Cardiac fibroblast (primary cell): ENCODE measurements around the gene PEAK1.
A peak's percentile ranks its signal among the peaks of the same experiment; 100 is the strongest.
"Not testable (repeated sequence)": the region's sequence is repeated elsewhere in the genome, so short reads cannot be mapped to it uniquely, and the experiment has no call there.

Experiments
- DNase-seq, 2 donors: peaks; one replicate each; pipeline versions ENCODE4 v3.0.0 to v3.0.0-alpha.2; 2010; ENCODE audit warnings: low read depth in 2 of 2
- H3K4me3 ChIP-seq, 2 donors: replicated peaks in 1 of 2; 1 replicate in 1 of 2; 2 replicates in 1 of 2; pipeline ENCODE4 v1.5.1; 2011; ENCODE audit warnings: low read depth in 2 of 2, low read length in 2 of 2, mild to moderate bottlenecking in 2 of 2, moderate library complexity in 1 of 2
- CTCF ChIP-seq: IDR thresholded peaks from one replicate; pipeline ENCODE4 v1.5.1; 2011; ENCODE audit warnings: low read depth, mild to moderate bottlenecking, low read length, inconsistent platforms

PEAK1 gene

GRCh38 chr15:77180270-77180669 is 239.6 kb downstream of the PEAK1 start:
- TF ChIP-seq CTCF: no peak
- no peak overlapping the region for H3K4me3 ChIP-seq

GRCh38 chr15:77179541-77179998 is 240.3 kb downstream of the PEAK1 start:
- DNase-seq: peak in 1 of 2 donors; percentile 33
- TF ChIP-seq CTCF: no peak
- no peak overlapping the region for H3K4me3 ChIP-seq

More at GRCh38 chr15:77180270-77180669, 239.6 kb downstream of the PEAK1 start:
- DNase-seq: no peak

- DNase-seq: no peak
- TF ChIP-seq CTCF: no peak
- no peak overlapping the region for H3K4me3 ChIP-seq
Measured at GRCh38 chr15:77178411-77178810, 241.5 kb downstream of the PEAK1 start.

GRCh38 chr15:77176148-77176547 is 243.8 kb downstream of the PEAK1 start:
- DNase-seq, H3K4me3 ChIP-seq: not testable (repeated sequence)

- no peak for TF ChIP-seq CTCF
- no peak for DNase-seq
- no peak overlapping the region for H3K4me3 ChIP-seq
Measured at GRCh38 chr15:77173487-77173886, 246.4 kb downstream of the PEAK1 start.

- DNase-seq: no peak
- H3K4me3 ChIP-seq: no peak overlapping the region
- no peak for TF ChIP-seq CTCF
Measured at GRCh38 chr15:77171221-77171967, 248.5 kb downstream of the PEAK1 start.

- H3K4me3 ChIP-seq: no peak overlapping the region
- peak in 1 of 2 donors; percentile 37 for DNase-seq
- TF ChIP-seq CTCF: no peak
Measured at GRCh38 chr15:77168616-77169015, 251.3 kb downstream of the PEAK1 start.
